ENCODE results near the gene FRRS1L. TPM values are rescaled to one million over a fixed set of nuclear protein-coding genes. Genes with fewer than 3 reads are reported as not detected.

FRRS1L gene
- total RNA-seq, 1 donor from 2014 or later = under 0.01 TPM

GRCh38 chr9:109192732-109193361 lies 25.8 kb upstream of the FRRS1L start:
- peak; percentile 36 for TF ChIP-seq CTCF (IDR thresholded peaks at IDR 0.05; ENCODE audit: insufficient read depth, low read length, poor library complexity, severe bottlenecking)
- Histone ChIP-seq H3K4me3 (ENCODE audit: low read depth, low read length) (no peak overlapping the region), H3K27me3 (ENCODE audit: control insufficient read depth, insufficient read depth, low read length) (no peaks in the 10 kb centered on the region), H3K36me3 (ENCODE audit: control insufficient read depth, insufficient read depth, low read length) (no peaks in the 10 kb centered on the region)
- no peak for DNase-seq (ENCODE audit: low read depth)

DNA sequence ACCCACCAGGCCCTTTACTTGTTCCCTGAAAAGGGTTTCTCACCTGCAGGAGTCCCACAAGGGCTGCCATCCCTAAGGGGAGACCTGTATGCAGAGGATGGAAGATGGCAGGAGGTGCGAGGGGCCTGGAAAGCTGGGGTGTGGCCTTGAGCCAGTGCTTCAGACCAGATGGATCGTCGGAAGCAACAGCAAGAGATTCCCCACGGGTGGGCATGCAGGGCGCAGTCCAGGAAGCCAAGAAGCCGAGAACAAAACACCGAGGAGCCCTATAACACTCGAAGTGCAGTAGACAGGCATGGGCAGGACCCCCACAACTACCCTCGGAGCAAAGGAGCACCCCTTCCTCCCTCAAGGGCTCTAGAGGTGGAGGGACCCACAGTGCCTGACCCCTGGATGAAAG lies 24.7 kb upstream of the FRRS1L start:
- TF ChIP-seq CTCF (IDR thresholded peaks at IDR 0.05; ENCODE audit: insufficient read depth, low read length, poor library complexity, severe bottlenecking) = no peak
- no peaks in the 10 kb centered on the region for H3K36me3 ChIP-seq (ENCODE audit: control insufficient read depth, insufficient read depth, low read length)
- DNase-seq (ENCODE audit: low read depth) = no peak
- H3K4me3 ChIP-seq (ENCODE audit: low read depth, low read length) = no peak overlapping the region
- H3K27me3 ChIP-seq (ENCODE audit: control insufficient read depth, insufficient read depth, low read length) = no peaks in the 10 kb centered on the region

DNA sequence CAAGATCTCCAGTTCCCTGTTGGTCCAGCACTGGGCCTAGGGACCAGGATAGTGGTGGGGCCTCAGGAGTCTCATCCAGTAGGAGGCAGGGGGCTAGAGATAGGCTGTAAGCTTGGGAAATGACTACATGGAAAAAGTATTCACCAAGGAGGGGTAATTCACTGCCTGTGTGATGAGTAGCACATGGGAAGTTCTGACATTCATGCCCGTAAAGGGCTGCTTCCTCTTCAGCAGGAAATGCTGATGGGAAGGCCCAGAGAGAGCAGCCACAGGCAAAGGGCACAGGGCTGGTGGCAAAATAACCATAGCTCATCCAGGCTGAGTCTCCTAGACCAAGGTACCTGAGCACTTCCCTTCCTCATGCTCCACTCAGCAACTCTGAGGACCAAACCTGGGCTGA lies 23.1 kb upstream of the FRRS1L start:
- no peak for DNase-seq (ENCODE audit: low read depth)

GRCh38 chr9:109186857-109187520 lies 19.9 kb upstream of the FRRS1L start:
- H3K27me3 ChIP-seq (ENCODE audit: control insufficient read depth, insufficient read depth, low read length) = no peaks in the 10 kb centered on the region
- DNase-seq (ENCODE audit: low read depth) = no peak
- no peak for TF ChIP-seq CTCF (IDR thresholded peaks at IDR 0.05; ENCODE audit: insufficient read depth, low read length, poor library complexity, severe bottlenecking)
- H3K36me3 ChIP-seq (ENCODE audit: control insufficient read depth, insufficient read depth, low read length) = no peaks in the 10 kb centered on the region
- no peak overlapping the region for H3K4me3 ChIP-seq (ENCODE audit: low read depth, low read length)

More for the DNA sequence above, 23.1 kb upstream of the FRRS1L start:
- no peak for TF ChIP-seq CTCF (IDR thresholded peaks at IDR 0.05; ENCODE audit: insufficient read depth, low read length, poor library complexity, severe bottlenecking)
- no peaks in the 10 kb centered on the region for H3K27me3 ChIP-seq (ENCODE audit: control insufficient read depth, insufficient read depth, low read length)
- no peak overlapping the region for H3K4me3 ChIP-seq (ENCODE audit: low read depth, low read length)
- no peaks in the 10 kb centered on the region for H3K36me3 ChIP-seq (ENCODE audit: control insufficient read depth, insufficient read depth, low read length)

DNA sequence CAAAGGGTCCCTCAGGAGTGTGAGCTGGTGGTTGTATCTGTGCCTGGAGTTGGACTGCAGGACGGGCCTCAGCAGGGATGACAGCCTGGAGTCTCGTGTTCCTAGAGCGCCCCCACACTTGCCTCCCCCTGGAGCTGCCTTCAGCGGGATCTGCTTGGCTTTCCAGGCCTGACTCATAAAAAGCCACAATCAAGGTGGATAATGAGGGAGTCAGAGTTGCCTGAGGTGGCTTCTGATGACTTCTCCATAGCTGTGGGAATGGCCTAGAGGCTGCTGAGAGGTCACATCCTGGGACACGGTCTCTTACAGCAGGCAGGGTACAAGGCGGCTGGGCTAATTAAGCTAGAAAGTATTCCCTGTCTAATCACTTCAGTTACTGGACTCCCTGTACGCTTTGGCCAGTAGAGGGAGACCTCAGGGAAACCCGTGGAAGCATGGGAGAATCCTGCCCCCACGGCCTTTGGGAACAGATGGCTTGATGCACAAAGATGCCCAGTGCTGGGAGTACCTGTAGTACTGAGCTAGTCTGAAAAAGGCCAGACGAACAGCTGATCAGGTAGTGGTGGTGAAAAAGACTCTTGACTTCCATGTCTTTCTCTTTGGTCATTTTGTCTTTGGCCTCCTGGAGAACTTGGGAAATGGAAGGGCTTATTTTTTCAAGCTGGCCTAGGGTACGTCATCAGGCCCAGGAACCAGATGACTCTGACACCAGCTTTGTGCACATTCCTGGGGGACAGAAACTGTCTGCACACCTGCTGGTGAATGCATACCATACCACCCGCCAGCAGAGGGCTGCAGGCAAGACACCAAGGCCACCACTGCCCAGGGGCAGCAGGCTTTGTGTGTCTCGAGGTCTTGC lies 16.1 kb upstream of the FRRS1L start:
- Histone ChIP-seq H3K36me3 (ENCODE audit: control insufficient read depth, insufficient read depth, low read length) (no peaks in the 10 kb centered on the region), H3K27me3 (ENCODE audit: control insufficient read depth, insufficient read depth, low read length) (no peaks in the 10 kb centered on the region), H3K4me3 (ENCODE audit: low read depth, low read length) (no peak overlapping the region)
- TF ChIP-seq CTCF (IDR thresholded peaks at IDR 0.05; ENCODE audit: insufficient read depth, low read length, poor library complexity, severe bottlenecking) = peak; percentile 49
- DNase-seq (ENCODE audit: low read depth) = no peak

Measured in kidney epithelial cell (primary cell).